ENCODE results near the gene FYB1. TPM values are rescaled to one million over a fixed set of nuclear protein-coding genes. Genes with fewer than 3 reads are reported as not detected.

FYB1 gene
- total RNA-seq, 1 experiment from 2014 or later: not detected

DNA sequence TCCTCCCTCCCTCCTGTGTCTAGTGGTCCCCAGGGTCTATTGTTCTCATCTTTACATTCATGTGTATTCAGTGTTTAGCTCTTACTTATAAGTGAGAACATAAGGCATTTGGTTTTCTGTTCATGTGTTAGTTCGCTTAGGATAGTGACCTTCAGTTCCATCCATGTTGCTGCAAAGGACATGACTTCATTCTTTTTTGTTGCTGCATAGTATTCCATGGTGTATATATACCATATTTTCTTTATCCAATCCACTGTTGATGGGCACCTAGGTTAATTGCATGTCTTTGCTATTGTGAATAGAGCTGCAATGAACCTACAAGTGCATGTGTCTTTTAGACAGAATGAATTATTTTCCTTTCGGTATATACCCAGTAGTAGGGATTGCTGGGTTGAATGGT lies 46.8 kb downstream of the FYB1 start:
- Mint-ChIP-seq H3K4me1 (peaks cover 8% of the 10 kb centered on the region in 2 experiments), H3K27ac (no peak overlapping the region), H3K9me3 (peaks cover 0 to 6% of the 10 kb centered on the region in 2 experiments; a peak in 2 of 5 replicates), H3K4me3 (no peak overlapping the region), H3K27me3 (ENCODE audit: low read depth) (no peaks in the 10 kb centered on the region), H3K36me3 (ENCODE audit: insufficient read depth in 1 of 3, low read depth in 3 of 3) (no peaks in the 10 kb centered on the region)
- Histone ChIP-seq H2BK15ac (ENCODE audit: low read depth, low read length) (no peak overlapping the region), H3K9ac (ENCODE audit: extremely low read depth, insufficient read length, low read length) (no peak overlapping the region), H2BK5ac (ENCODE audit: insufficient read length, low read length) (no peak overlapping the region), H3K9me3 (ENCODE audit: control insufficient read depth, low read depth, low read length) (no peaks in the 10 kb centered on the region), H3T11ph (ENCODE audit: low read length) (no peak overlapping the region), H3K4me1 (ENCODE audit: insufficient read depth, low read length) (no peaks in the 10 kb centered on the region), H3K27me3 (ENCODE audit: insufficient read depth, low read length) (no peaks in the 10 kb centered on the region), H3K4ac (ENCODE audit: low read depth, low read length) (no peak overlapping the region), H3K23ac (ENCODE audit: insufficient read length, low read depth, low read length) (no peak overlapping the region), H3K56ac (ENCODE audit: insufficient read length, low read depth, low read length) (no peak overlapping the region), H3K14ac (ENCODE audit: insufficient read depth, low read length) (no peak overlapping the region), H2BK120ac (ENCODE audit: low read depth, low read length, poor library complexity, severe bottlenecking) (no peak overlapping the region), H4K91ac (ENCODE audit: insufficient read length, low read depth, low read length) (no peak overlapping the region), H3K27ac (ENCODE audit: insufficient read length, low read depth, low read length) (no peak overlapping the region), H3K4me2 (ENCODE audit: insufficient read depth, insufficient read length, low read length) (no peak overlapping the region), H3K18ac (ENCODE audit: insufficient read length, low read depth, low read length) (no peak overlapping the region), H2BK12ac (ENCODE audit: insufficient read length, low read depth, low read length) (no peak overlapping the region), H3K79me1 (ENCODE audit: insufficient read depth, low read depth, low read length, poor library complexity, severe bottlenecking) (no peaks in the 10 kb centered on the region), H4K8ac (replicated peaks; ENCODE audit: insufficient read length, low read depth, low read length) (no peak overlapping the region), H3K23me2 (ENCODE audit: insufficient read length, low read depth, low read length, poor library complexity, severe bottlenecking) (no peaks in the 10 kb centered on the region), H2BK20ac (ENCODE audit: low read depth, low read length, poor library complexity, severe bottlenecking) (no peak overlapping the region), H4K20me1 (ENCODE audit: control insufficient read depth, insufficient read depth, insufficient read length) (no peaks in the 10 kb centered on the region), H2AK5ac (ENCODE audit: insufficient read length, low read length) (no peak overlapping the region), H2AFZ (ENCODE audit: low read length) (no peak overlapping the region), H4K5ac (ENCODE audit: insufficient read length, low read depth, low read length) (no peak overlapping the region), H3K79me2 (ENCODE audit: insufficient read depth, low read length) (no peaks in the 10 kb centered on the region)
- TF ChIP-seq, protein P1, sequence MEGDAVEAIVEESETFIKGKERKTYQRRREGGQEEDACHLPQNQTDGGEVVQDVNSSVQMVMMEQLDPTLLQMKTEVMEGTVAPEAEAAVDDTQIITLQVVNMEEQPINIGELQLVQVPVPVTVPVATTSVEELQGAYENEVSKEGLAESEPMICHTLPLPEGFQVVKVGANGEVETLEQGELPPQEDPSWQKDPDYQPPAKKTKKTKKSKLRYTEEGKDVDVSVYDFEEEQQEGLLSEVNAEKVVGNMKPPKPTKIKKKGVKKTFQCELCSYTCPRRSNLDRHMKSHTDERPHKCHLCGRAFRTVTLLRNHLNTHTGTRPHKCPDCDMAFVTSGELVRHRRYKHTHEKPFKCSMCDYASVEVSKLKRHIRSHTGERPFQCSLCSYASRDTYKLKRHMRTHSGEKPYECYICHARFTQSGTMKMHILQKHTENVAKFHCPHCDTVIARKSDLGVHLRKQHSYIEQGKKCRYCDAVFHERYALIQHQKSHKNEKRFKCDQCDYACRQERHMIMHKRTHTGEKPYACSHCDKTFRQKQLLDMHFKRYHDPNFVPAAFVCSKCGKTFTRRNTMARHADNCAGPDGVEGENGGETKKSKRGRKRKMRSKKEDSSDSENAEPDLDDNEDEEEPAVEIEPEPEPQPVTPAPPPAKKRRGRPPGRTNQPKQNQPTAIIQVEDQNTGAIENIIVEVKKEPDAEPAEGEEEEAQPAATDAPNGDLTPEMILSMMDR (conservative IDR thresholded peaks at IDR 0.05): no peak
- WGBS (ENCODE audit: extremely low coverage, insufficient read length, low lambda C conversion rate): no CpG with 5 or more reads among the region's 2 CpGs
- no peak for DNase-seq

Data from H9 (cell line).